Neuronal stem cell (in vitro differentiated cells): ENCODE data around the gene OTOGL.
A peak's percentile ranks its signal among the peaks of the same experiment; 100 is the strongest.

ENCODE experiments used
- DNase-seq: peaks from one replicate; pipeline ENCODE4 v3.0.0-alpha.2; 2013; ENCODE audit warnings: low spot score
- H2AFZ ChIP-seq: one replicate; pipeline ENCODE4 v1.6.1; 2013; ENCODE audit warnings: mild to moderate bottlenecking, low read length, inconsistent platforms
- H2AK5ac ChIP-seq: 2 replicates; pipeline ENCODE4 v1.6.1; 2013; ENCODE audit warnings: low read depth, mild to moderate bottlenecking, inconsistent platforms, low read length, moderate library complexity, mixed read lengths
- H2BK120ac ChIP-seq: 2 replicates; pipeline ENCODE4 v1.6.1; 2013; ENCODE audit warnings: low read depth, mild to moderate bottlenecking, inconsistent platforms, low read length, moderate library complexity, mixed read lengths
- H2BK12ac ChIP-seq: one replicate; pipeline ENCODE4 v1.6.1; 2013; ENCODE audit warnings: low read length, inconsistent platforms
- H2BK15ac ChIP-seq: 2 replicates; pipeline ENCODE4 v1.6.1; 2013; ENCODE audit warnings: mild to moderate bottlenecking, low read length, inconsistent platforms, mixed read lengths
- H2BK5ac ChIP-seq: one replicate; pipeline ENCODE4 v1.6.1; 2013; ENCODE audit warnings: inconsistent platforms, mild to moderate bottlenecking, low read length, moderate library complexity
- H3K14ac ChIP-seq: one replicate; pipeline ENCODE4 v1.6.1; 2013; ENCODE audit warnings: low read length, inconsistent platforms
- H3K18ac ChIP-seq: 2 replicates; pipeline ENCODE4 v1.6.1; 2013; ENCODE audit warnings: low read length, inconsistent platforms
- H3K23ac ChIP-seq: 2 replicates; pipeline ENCODE4 v1.6.1; 2013; ENCODE audit warnings: low read depth, mild to moderate bottlenecking, mixed read lengths, low read length, inconsistent platforms; ENCODE audit not compliant: poor library complexity
- H3K27ac ChIP-seq: replicated peaks from 3 replicates; pipeline ENCODE4 v1.5.1; 2013; ENCODE audit warnings: low read length, inconsistent platforms
- H3K27me3 ChIP-seq, 3 experiments: 2 replicates each; pipeline ENCODE4 v1.6.1; 2013; ENCODE audit warnings: low read length in 3 of 3, mild to moderate bottlenecking in 2 of 3, inconsistent platforms in 1 of 3, low read depth in 1 of 3, mixed read lengths in 1 of 3, moderate library complexity in 1 of 3; ENCODE audit not compliant: control insufficient read depth in 3 of 3, insufficient read depth in 3 of 3
- H3K36me3 ChIP-seq, 2 donors: replicated peaks in 1 of 2; 2 replicates each; pipeline ENCODE4 v1.6.1; 2013; ENCODE audit warnings: low read length in 2 of 2; ENCODE audit not compliant: control insufficient read depth in 2 of 2, insufficient read depth in 2 of 2
- H3K4ac ChIP-seq: 2 replicates; pipeline ENCODE4 v1.6.1; 2013; ENCODE audit warnings: inconsistent platforms, mild to moderate bottlenecking, low read length, moderate library complexity
- H3K4me1 ChIP-seq, 2 donors: 1 replicate in 1 of 2; 2 replicates in 1 of 2; pipeline ENCODE4 v1.6.1; 2013; ENCODE audit warnings: low read length in 2 of 2, low read depth in 1 of 2; ENCODE audit not compliant: control insufficient read depth in 2 of 2, insufficient read depth in 1 of 2
- H3K4me2 ChIP-seq: one replicate; pipeline ENCODE4 v1.6.1; 2013; ENCODE audit warnings: mild to moderate bottlenecking, low read length, inconsistent platforms; ENCODE audit not compliant: insufficient read depth, poor library complexity, severe bottlenecking
- H3K4me3 ChIP-seq, 2 donors: 2 replicates each; pipeline ENCODE4 v1.5.1; 2013; ENCODE audit warnings: low read length in 2 of 2, mild to moderate bottlenecking in 2 of 2, inconsistent platforms in 1 of 2, moderate library complexity in 1 of 2
- H3K79me1 ChIP-seq: one replicate; pipeline ENCODE4 v1.6.1; 2013; ENCODE audit warnings: low read depth, mild to moderate bottlenecking, inconsistent platforms, low read length, moderate library complexity
- H3K9ac ChIP-seq: one replicate; pipeline ENCODE4 v1.6.1; 2013; ENCODE audit warnings: mild to moderate bottlenecking, low read depth, low read length, inconsistent platforms; ENCODE audit not compliant: poor library complexity
- H3K9me3 ChIP-seq, 2 donors: replicated peaks in 1 of 2; 2 replicates each; pipeline versions ENCODE3 to v1.6.1; 2013; ENCODE audit warnings: low read length in 2 of 2, mild to moderate bottlenecking in 2 of 2, inconsistent platforms in 1 of 2, low read depth in 1 of 2, mixed read lengths in 1 of 2, moderate library complexity in 1 of 2; ENCODE audit not compliant: control insufficient read depth in 2 of 2, insufficient read depth in 1 of 2
- H4K8ac ChIP-seq: one replicate; pipeline ENCODE4 v1.6.1; 2013; ENCODE audit warnings: low read depth, mild to moderate bottlenecking, inconsistent platforms, low read length, moderate library complexity
- H4K91ac ChIP-seq: one replicate; pipeline ENCODE4 v1.6.1; 2013; ENCODE audit warnings: low read length, low read depth, mild to moderate bottlenecking, inconsistent platforms; ENCODE audit not compliant: poor library complexity
- WGBS, 2 donors: extraction: QIAGEN DNeasy Blood & Tissue Kit; methylation state at CpG; one replicate each; pipeline ENCODE4 v1.1.7; 2013; ENCODE audit warnings: missing lambda C conversion rate in 2 of 2, mixed read lengths in 1 of 2; ENCODE audit not compliant: insufficient read length in 2 of 2, insufficient replicate concordance in 1 of 2; ENCODE audit errors: extremely low coverage in 2 of 2; 5-methylcytosine and 5-hydroxymethylcytosine counted together

Gene OTOGL

GRCh38 chr12:80382254-80382653, 282.9 kb downstream of the OTOGL start:
- no peak overlapping the region for H2BK120ac ChIP-seq
- H4K91ac ChIP-seq = no peak overlapping the region
- no peak overlapping the region for H2BK5ac ChIP-seq
- H3K4me1 ChIP-seq = no peaks in the 10 kb centered on the region
- no peak overlapping the region for H3K4ac ChIP-seq
- H3K9me3 ChIP-seq = no peaks in the 10 kb centered on the region
- no peak for DNase-seq
- H3K27me3 ChIP-seq = no peaks in the 10 kb centered on the region
- no peak overlapping the region for H2BK15ac ChIP-seq
- no peak overlapping the region for H2BK12ac ChIP-seq
- H3K4me3 ChIP-seq = no peak overlapping the region
- no peak overlapping the region for H3K4me2 ChIP-seq
- no peak overlapping the region for H3K14ac ChIP-seq
- H3K23ac ChIP-seq = no peak overlapping the region
- no peak overlapping the region for H3K18ac ChIP-seq
- H2AFZ ChIP-seq = no peak overlapping the region
- no peaks in the 10 kb centered on the region for H3K79me1 ChIP-seq
- no peak overlapping the region for H3K9ac ChIP-seq
- H2AK5ac ChIP-seq = no peak overlapping the region
- no CpG with 5 or more reads among the region's 8 CpGs for WGBS, 2 donors
- no peak overlapping the region for H3K27ac ChIP-seq
- H3K36me3 ChIP-seq = no peaks in the 10 kb centered on the region
- H4K8ac ChIP-seq = no peak overlapping the region

GRCh38 chr12:80400571-80400991, 301.2 kb downstream of the OTOGL start:
- DNase-seq = no peak
- no peak overlapping the region for H3K4ac ChIP-seq
- H2BK5ac ChIP-seq = no peak overlapping the region
- peaks cover 0 to 3% of the 10 kb centered on the region in 2 donors for H3K4me1 ChIP-seq
- peak overlapping the region; percentile 58 for H2BK15ac ChIP-seq
- no peaks in the 10 kb centered on the region for H3K9me3 ChIP-seq
- peak overlapping the region; percentile 44 for H3K9ac ChIP-seq
- H3K14ac ChIP-seq = no peak overlapping the region
- no peak overlapping the region for H2AK5ac ChIP-seq
- no peaks in the 10 kb centered on the region for H3K27me3 ChIP-seq
- no CpG with 5 or more reads among the region's 20 CpGs for WGBS, 2 donors
- H3K79me1 ChIP-seq = no peaks in the 10 kb centered on the region
- no peak overlapping the region for H4K91ac ChIP-seq
- peak overlapping the region in 1 of 2 donors; percentile 5 for H3K4me3 ChIP-seq
- peak overlapping the region; percentile 73 for H2BK12ac ChIP-seq
- peak overlapping the region; percentile 65 for H4K8ac ChIP-seq
- H3K4me2 ChIP-seq = no peak overlapping the region
- H3K36me3 ChIP-seq = no peaks in the 10 kb centered on the region
- no peak overlapping the region for H2BK120ac ChIP-seq
- H3K27ac ChIP-seq = no peak overlapping the region
- H2AFZ ChIP-seq = peak overlapping the region; percentile 56
- H3K23ac ChIP-seq = no peak overlapping the region
- peak overlapping the region; percentile 76 for H3K18ac ChIP-seq

GRCh38 chr12:80401191-80401590, 301.9 kb downstream of the OTOGL start:
- no CpG with 5 or more reads among the region's 3 CpGs for WGBS, 2 donors
- H3K14ac ChIP-seq = no peak overlapping the region
- no peak overlapping the region for H3K23ac ChIP-seq
- no peak overlapping the region for H2AK5ac ChIP-seq
- no peak overlapping the region for H4K91ac ChIP-seq
- no peak overlapping the region for H2BK12ac ChIP-seq
- peak overlapping the region; percentile 56 for H2AFZ ChIP-seq
- H2BK120ac ChIP-seq = no peak overlapping the region
- no peaks in the 10 kb centered on the region for H3K9me3 ChIP-seq
- no peak overlapping the region for H4K8ac ChIP-seq
- DNase-seq = no peak
- H3K27ac ChIP-seq = no peak overlapping the region
- H3K4me1 ChIP-seq = peaks cover 0 to 3% of the 10 kb centered on the region in 2 donors
- no peaks in the 10 kb centered on the region for H3K79me1 ChIP-seq
- H3K4me2 ChIP-seq = no peak overlapping the region
- no peaks in the 10 kb centered on the region for H3K36me3 ChIP-seq
- H2BK5ac ChIP-seq = no peak overlapping the region
- no peak overlapping the region for H3K18ac ChIP-seq
- H3K4me3 ChIP-seq = no peak overlapping the region
- H3K9ac ChIP-seq = no peak overlapping the region
- H2BK15ac ChIP-seq = no peak overlapping the region
- no peaks in the 10 kb centered on the region for H3K27me3 ChIP-seq
- no peak overlapping the region for H3K4ac ChIP-seq

- Histone ChIP-seq H3K23ac (no peak overlapping the region), H3K27ac (no peak overlapping the region), H3K36me3 (no peaks in the 10 kb centered on the region), H3K4me2 (no peak overlapping the region), H2BK12ac (no peak overlapping the region), H3K27me3 (no peaks in the 10 kb centered on the region), H4K8ac (no peak overlapping the region), H4K91ac (no peak overlapping the region), H3K79me1 (no peaks in the 10 kb centered on the region), H2BK120ac (no peak overlapping the region), H3K4me1 (peaks cover 0 to 3% of the 10 kb centered on the region in 2 donors), H2AK5ac (no peak overlapping the region), H3K18ac (no peak overlapping the region), H2BK5ac (no peak overlapping the region), H3K4ac (no peak overlapping the region), H3K9ac (no peak overlapping the region), H2AFZ (no peak overlapping the region), H2BK15ac (no peak overlapping the region), H3K14ac (no peak overlapping the region), H3K4me3 (no peak overlapping the region), H3K9me3 (no peaks in the 10 kb centered on the region)
- DNase-seq = no peak
- WGBS, 2 donors = no CpG with 5 or more reads among the region's 2 CpGs
Observed at GRCh38 chr12:80404629-80405028, 305.3 kb downstream of the OTOGL start.
